ENCODE data around the gene LRCH4.

LRCH4 gene

GRCh38 chr7:100613412-100614175 lies 27.7 kb upstream of the LRCH4 start:
- H3K4me3 ChIP-seq (ENCODE audit: control insufficient read depth, low read depth, low read length) = no peak overlapping the region
- DNase-seq (ENCODE audit: low read depth) = no peak
- TF ChIP-seq, protein P1, sequence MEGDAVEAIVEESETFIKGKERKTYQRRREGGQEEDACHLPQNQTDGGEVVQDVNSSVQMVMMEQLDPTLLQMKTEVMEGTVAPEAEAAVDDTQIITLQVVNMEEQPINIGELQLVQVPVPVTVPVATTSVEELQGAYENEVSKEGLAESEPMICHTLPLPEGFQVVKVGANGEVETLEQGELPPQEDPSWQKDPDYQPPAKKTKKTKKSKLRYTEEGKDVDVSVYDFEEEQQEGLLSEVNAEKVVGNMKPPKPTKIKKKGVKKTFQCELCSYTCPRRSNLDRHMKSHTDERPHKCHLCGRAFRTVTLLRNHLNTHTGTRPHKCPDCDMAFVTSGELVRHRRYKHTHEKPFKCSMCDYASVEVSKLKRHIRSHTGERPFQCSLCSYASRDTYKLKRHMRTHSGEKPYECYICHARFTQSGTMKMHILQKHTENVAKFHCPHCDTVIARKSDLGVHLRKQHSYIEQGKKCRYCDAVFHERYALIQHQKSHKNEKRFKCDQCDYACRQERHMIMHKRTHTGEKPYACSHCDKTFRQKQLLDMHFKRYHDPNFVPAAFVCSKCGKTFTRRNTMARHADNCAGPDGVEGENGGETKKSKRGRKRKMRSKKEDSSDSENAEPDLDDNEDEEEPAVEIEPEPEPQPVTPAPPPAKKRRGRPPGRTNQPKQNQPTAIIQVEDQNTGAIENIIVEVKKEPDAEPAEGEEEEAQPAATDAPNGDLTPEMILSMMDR (conservative IDR thresholded peaks at IDR 0.05; ENCODE audit: control insufficient read depth, insufficient read depth, low read depth, low read length) = no peak

- no peak for DNase-seq (ENCODE audit: low read depth)
- TF ChIP-seq, protein P1 (conservative IDR thresholded peaks at IDR 0.05; ENCODE audit: control insufficient read depth, insufficient read depth, low read depth, low read length) = peak; percentile 4
- H3K4me3 ChIP-seq (ENCODE audit: control insufficient read depth, low read depth, low read length) = peak overlapping the region; percentile 77
Measured at GRCh38 chr7:100612730-100613390, 26.9 kb upstream of the LRCH4 start.

DNA sequence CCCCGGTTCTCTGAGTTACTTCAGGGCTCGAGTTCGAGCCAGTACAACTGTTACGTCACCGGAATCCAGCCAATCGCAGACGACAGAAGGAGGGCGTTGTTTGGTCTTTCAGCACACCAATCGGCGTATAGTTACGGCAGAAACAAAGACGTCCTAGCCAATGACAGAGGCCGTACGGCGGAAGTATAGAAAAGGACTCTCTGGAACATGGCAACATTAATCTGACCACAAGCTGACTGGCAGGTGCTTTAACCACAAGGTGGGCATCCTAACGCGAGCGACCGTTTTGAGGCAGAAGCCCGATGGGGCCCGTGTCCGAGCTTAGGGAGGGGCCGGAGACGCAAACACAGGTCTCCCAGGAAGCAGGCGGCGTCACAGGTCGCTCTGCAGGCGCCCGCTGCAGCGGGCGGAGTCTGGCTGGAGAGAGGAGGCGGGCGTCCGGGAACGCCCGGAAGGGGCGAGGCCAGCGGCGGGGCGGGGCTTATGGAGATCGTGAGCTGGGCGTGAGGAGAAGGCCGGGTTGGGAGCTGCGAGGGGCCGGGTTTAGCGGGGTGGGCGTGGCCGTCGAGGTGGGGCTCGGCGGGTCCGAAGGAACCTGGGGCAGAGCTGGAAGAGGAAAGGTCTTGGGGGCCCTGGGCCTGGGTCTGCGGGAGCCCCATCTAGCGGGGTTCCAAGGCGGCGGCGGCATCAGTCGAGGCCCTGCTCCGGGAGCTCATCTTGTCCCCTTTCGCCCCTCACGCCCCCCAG lies 26.2 kb upstream of the LRCH4 start, which contains the start of gene MOSPD3:
MOSPD3 (plus strand) TSS at position 558 of the 747 bp plus-strand sequence. CDS start 252 bp downstream, outside the sequence.
- TF ChIP-seq, protein P1 (conservative IDR thresholded peaks at IDR 0.05; ENCODE audit: control insufficient read depth, insufficient read depth, low read depth, low read length) = no peak
- H3K4me3 ChIP-seq (ENCODE audit: control insufficient read depth, low read depth, low read length) = peak within 1 kb of the TSS; percentile 77
- DNase-seq (ENCODE audit: low read depth) = peak; percentile 99

DNA sequence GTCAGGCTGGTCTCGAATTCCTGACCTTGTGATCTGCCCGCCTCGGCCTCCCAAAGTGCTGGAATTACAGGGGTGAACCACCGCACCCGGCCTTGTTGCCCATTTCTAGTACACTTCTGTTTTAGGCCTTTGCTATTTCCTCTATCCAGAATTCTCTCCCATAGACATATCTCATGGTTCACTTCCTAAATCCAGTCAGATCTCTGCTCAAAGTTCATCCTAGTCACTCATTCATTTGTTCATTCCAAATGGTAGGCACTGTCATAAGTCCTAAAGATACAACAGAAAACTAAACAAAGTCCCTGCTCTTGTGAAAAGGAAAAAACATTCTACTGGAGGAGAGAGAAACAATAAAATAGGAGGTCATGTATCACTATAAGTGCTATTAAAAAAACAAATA lies 24.0 kb upstream of the LRCH4 start:
- TF ChIP-seq, protein P1 (conservative IDR thresholded peaks at IDR 0.05; ENCODE audit: control insufficient read depth, insufficient read depth, low read depth, low read length) = no peak
- no peak for DNase-seq (ENCODE audit: low read depth)
- no peak overlapping the region for H3K4me3 ChIP-seq (ENCODE audit: control insufficient read depth, low read depth, low read length)

DNA sequence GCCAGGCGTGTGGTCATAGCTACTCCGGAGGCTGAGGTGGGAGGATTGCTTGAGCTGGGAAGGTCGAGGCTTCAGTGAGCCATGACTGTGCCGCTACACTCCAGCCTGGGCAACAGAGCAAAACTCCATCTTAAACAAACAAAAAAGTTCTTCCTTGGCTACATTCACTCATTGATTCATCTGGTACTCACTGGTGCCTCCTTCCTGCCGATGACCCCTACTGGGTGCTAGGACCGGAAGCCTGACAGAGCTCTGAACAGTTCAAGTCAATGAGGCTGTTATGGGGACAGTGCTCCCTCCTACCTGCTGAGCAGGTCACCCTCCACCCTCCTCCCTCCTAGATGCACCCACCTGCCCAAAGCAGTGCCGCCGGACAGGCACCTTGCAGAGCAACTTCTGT lies 21.2 kb upstream of the LRCH4 start:
- no peak overlapping the region for H3K4me3 ChIP-seq (ENCODE audit: control insufficient read depth, low read depth, low read length)
- DNase-seq (ENCODE audit: low read depth) = peak; percentile 74
- TF ChIP-seq, protein P1 (conservative IDR thresholded peaks at IDR 0.05; ENCODE audit: control insufficient read depth, insufficient read depth, low read depth, low read length) = no peak

DNA sequence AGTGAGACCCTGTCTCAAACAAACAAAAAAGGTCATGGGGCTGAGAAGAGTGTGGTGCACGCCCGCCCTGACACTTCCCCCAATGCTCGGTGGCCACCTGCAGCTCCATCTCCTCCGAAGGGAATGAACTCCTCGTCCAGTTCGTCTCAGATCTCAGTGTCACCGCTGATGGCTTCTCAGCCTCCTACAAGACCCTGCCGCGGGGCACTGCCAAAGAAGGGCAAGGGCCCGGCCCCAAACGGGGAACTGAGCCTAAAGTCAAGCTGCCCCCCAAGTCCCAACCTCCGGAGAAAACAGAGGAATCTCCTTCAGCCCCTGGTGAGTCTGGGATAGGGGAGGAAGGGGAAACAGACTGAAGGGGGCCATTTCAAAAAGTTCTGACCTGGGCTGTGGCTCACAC lies 20.4 kb upstream of the LRCH4 start:
- no peak overlapping the region for H3K4me3 ChIP-seq (ENCODE audit: control insufficient read depth, low read depth, low read length)
- no peak for DNase-seq (ENCODE audit: low read depth)
- TF ChIP-seq, protein P1 (conservative IDR thresholded peaks at IDR 0.05; ENCODE audit: control insufficient read depth, insufficient read depth, low read depth, low read length) = no peak

Measured in fibroblast of mammary gland (primary cell).